ENCODE results near the gene SLC17A4. TPM values are rescaled to one million over a fixed set of nuclear protein-coding genes. Genes with fewer than 3 reads are reported as not detected.

Gene SLC17A4
- total and polyA plus RNA-seq, 11 donors = 0.04 TPM; not detected in 10

DNA sequence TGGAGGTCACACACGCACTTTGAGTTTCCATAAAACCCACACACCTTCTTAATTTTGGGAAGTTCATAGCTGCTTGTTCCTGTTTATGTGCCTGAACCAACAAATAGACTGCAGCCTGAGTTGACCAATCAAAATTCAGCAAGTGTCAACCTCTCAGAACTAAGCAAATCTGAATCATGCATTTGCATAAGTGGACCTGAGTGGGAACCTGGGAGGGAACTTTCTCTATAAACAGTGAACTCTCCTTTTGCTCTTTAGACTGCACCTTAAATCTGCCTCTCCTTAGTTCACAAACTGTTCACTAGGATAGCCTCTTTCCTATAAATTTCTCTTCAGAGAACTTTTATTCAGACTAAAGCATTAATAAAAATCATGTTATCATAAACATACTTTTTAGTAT lies 39.4 kb downstream of the SLC17A4 start:
- ATAC-seq (no peak), DNase-seq (no peak)
- H3K9me3 ChIP-seq = no peaks in the 10 kb centered on the region
- WGBS, 4 donors = 93 to 100% (median 94%) methylated on average over 1 of the region's 1 CpG
- H3K4me1 ChIP-seq = no peaks in the 10 kb centered on the region
- no peak overlapping the region for H3K4me3 ChIP-seq
- H3K27me3 ChIP-seq = peaks cover 0 to 11% (median 0%) of the 10 kb centered on the region in 9 donors
- intact Hi-C loops (cut with DNase I) = loop anchor here in 1 of 10 donors (10.0 kb wide), 1 partner anchor 91 kb away; no protein-coding TSS in a partner anchor
- TF ChIP-seq, protein P1, sequence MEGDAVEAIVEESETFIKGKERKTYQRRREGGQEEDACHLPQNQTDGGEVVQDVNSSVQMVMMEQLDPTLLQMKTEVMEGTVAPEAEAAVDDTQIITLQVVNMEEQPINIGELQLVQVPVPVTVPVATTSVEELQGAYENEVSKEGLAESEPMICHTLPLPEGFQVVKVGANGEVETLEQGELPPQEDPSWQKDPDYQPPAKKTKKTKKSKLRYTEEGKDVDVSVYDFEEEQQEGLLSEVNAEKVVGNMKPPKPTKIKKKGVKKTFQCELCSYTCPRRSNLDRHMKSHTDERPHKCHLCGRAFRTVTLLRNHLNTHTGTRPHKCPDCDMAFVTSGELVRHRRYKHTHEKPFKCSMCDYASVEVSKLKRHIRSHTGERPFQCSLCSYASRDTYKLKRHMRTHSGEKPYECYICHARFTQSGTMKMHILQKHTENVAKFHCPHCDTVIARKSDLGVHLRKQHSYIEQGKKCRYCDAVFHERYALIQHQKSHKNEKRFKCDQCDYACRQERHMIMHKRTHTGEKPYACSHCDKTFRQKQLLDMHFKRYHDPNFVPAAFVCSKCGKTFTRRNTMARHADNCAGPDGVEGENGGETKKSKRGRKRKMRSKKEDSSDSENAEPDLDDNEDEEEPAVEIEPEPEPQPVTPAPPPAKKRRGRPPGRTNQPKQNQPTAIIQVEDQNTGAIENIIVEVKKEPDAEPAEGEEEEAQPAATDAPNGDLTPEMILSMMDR (IDR thresholded peaks at IDR 0.05) = no peak
- no peak for TF ChIP-seq POLR2A (IDR thresholded peaks at IDR 0.05)
- no peaks in the 10 kb centered on the region for H3K36me3 ChIP-seq
- no peak overlapping the region for H3K27ac ChIP-seq

DNA sequence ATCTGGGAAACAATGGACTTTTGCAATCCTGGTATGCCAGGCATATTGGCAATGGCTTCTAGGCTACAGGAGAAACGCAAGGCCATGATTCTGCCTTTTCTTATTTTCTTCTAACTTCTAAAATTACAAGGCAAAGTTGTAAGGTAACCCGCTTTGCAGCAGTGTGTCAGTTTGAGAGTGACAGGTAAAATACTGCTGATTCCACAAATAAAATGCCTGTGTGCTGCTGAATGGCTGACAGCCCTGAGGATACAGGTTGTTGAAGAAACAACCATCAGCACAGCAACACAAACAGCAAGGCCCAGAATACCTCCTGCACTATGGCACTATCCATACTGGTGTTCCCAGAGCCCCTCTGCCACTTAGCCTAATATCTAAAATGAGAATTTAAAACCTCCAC lies 40.2 kb downstream of the SLC17A4 start:
- Histone ChIP-seq H3K36me3 (no peaks in the 10 kb centered on the region), H3K9me3 (no peaks in the 10 kb centered on the region), H3K27me3 (peaks cover 0 to 11% (median 0%) of the 10 kb centered on the region in 9 donors), H3K4me1 (no peaks in the 10 kb centered on the region), H3K27ac (no peak overlapping the region), H3K4me3 (no peak overlapping the region)
- 63 to 96% (median 89%) methylated on average over 2 of the region's 2 CpGs for WGBS, 4 donors
- intact Hi-C loops (cut with DNase I) = loop anchor here in 1 of 10 donors (10.0 kb wide), 1 partner anchor 90 kb away; no protein-coding TSS in a partner anchor
- no peak for ATAC-seq
- DNase-seq = no peak
- TF ChIP-seq POLR2A (IDR thresholded peaks at IDR 0.05) = no peak
- TF ChIP-seq, protein P1 (IDR thresholded peaks at IDR 0.05) = no peak

DNA sequence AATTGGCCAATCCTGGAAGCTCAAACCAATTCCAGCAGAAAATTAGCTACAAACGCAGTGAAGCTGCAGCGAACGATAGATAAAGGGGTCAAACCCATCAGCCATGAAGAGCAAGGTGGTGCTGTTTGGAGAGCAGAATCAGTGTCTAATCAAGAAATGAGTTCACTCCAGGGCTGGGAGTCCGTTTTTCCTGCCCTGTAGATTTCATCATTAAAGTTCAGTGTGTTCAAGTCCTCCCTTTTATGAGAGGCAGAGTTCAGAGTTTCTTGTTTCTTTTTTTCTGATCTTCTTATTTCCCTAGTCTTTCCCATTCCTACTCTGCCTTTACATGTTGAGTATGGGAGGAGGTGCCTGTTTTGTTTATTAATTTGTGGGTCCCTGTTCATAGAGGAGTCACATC lies 46.9 kb downstream of the SLC17A4 start:
- DNase-seq (no peak), ATAC-seq (no peak)
- Histone ChIP-seq H3K9me3 (peaks cover 0 to 4% (median 0%) of the 10 kb centered on the region in 12 donors), H3K27ac (no peak overlapping the region), H3K27me3 (peaks cover 0 to 12% (median 0%) of the 10 kb centered on the region in 9 donors), H3K36me3 (no peaks in the 10 kb centered on the region), H3K4me3 (no peak overlapping the region), H3K4me1 (no peaks in the 10 kb centered on the region)
- 70 to 74% (median 72%) methylated on average over 4 of the region's 4 CpGs for WGBS, 4 donors
- intact Hi-C loops (cut with DNase I) = no loop called here
- TF ChIP-seq, protein P1 (IDR thresholded peaks at IDR 0.05) = no peak
- TF ChIP-seq POLR2A (IDR thresholded peaks at IDR 0.05) = no peak

DNA sequence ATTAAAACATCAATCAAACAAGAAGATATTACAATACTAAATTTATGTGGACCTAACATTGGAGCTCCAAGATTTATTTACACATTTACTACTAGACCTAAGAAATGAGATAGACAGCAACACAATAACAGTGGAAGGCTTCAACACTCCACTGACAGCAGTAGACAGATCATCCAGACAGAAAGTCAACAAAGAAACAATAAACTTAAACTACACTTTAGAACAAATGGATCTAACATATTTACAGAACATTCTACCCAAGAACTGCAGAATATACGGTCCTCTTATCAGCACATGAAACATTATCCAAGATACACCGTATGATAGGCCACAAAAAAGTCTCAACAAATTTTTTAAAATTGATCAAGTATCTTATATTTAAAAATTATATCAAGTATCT lies 50.3 kb downstream of the SLC17A4 start:
- H3K36me3 ChIP-seq = no peaks in the 10 kb centered on the region
- no peak overlapping the region for H3K27ac ChIP-seq
- ATAC-seq (no peak), DNase-seq (no peak)
- H3K4me1 ChIP-seq = no peaks in the 10 kb centered on the region
- peaks cover 0 to 4% (median 0%) of the 10 kb centered on the region in 12 donors for H3K9me3 ChIP-seq
- intact Hi-C loops (cut with DNase I) = no loop called here
- peaks cover 0 to 12% (median 0%) of the 10 kb centered on the region in 9 donors for H3K27me3 ChIP-seq
- no peak overlapping the region for H3K4me3 ChIP-seq
- TF ChIP-seq POLR2A (IDR thresholded peaks at IDR 0.05) = no peak
- TF ChIP-seq, protein P1 (IDR thresholded peaks at IDR 0.05) = no peak
- WGBS, 4 donors = 78 to 86% (median 85%) methylated on average over 2 of the region's 2 CpGs
